MM.1S (cell line): ENCODE measurements around the gene TMEM123.

ENCODE experiments used
- DNase-seq: peaks from one replicate; pipeline ENCODE4 v3.0.0-alpha.2; 2015
- H2AFZ ChIP-seq: fragments of 300-600 bp; sonication (generic); 2 replicates; pipeline ENCODE4 v1.6.0; 2016; ENCODE audit warnings: antibody characterized with exemption, low read length
- H3F3A ChIP-seq: fragments of 300-600 bp; sonication (generic); 2 replicates; pipeline ENCODE4 v1.6.1; 2016; ENCODE audit warnings: mild to moderate bottlenecking, antibody characterized with exemption, low read length, moderate library complexity, mixed read lengths; ENCODE audit not compliant: insufficient read depth
- H3K27ac ChIP-seq: fragments of 300-600 bp; sonication (generic); 2 replicates; pipeline ENCODE4 v1.5.1; 2016; ENCODE audit warnings: mild to moderate bottlenecking, low read length
- H3K27me3 ChIP-seq: fragments of 300-600 bp; sonication (generic); replicated peaks from 2 replicates; pipeline ENCODE4 v1.6.0; 2016; ENCODE audit warnings: low read length; ENCODE audit not compliant: insufficient read depth
- H3K36me3 ChIP-seq: fragments of 300-600 bp; sonication (generic); replicated peaks from 2 replicates; pipeline ENCODE4 v1.6.1; 2016; ENCODE audit warnings: mild to moderate bottlenecking, low read length, mixed read lengths; ENCODE audit not compliant: insufficient read depth
- H3K4me1 ChIP-seq: fragments of 300-600 bp; sonication (generic); 2 replicates; pipeline ENCODE4 v1.6.1; 2016; ENCODE audit warnings: low read length, mixed read lengths
- H3K4me2 ChIP-seq: fragments of 300-600 bp; sonication (generic); 2 replicates; pipeline ENCODE4 v1.6.0; 2016; ENCODE audit warnings: low read depth, low read length
- H3K4me3 ChIP-seq: fragments of 300-600 bp; sonication (generic); 2 replicates; pipeline ENCODE4 v1.5.1; 2016; ENCODE audit warnings: low read length, mixed read lengths
- H3K79me2 ChIP-seq: fragments of 300-600 bp; sonication (generic); 2 replicates; pipeline ENCODE4 v1.6.1; 2016; ENCODE audit warnings: mixed run types, low read length, mixed read lengths
- H3K9ac ChIP-seq: fragments of 300-600 bp; sonication (generic); 2 replicates; pipeline ENCODE4 v1.6.1; 2016; ENCODE audit warnings: low read length, mixed read lengths
- H3K9me2 ChIP-seq: fragments of 300-600 bp; sonication (generic); replicated peaks from 2 replicates; pipeline ENCODE4 v1.6.1; 2016; ENCODE audit warnings: mild to moderate bottlenecking, low read length, mixed read lengths; ENCODE audit not compliant: insufficient read depth
- H3K9me3 ChIP-seq: fragments of 300-600 bp; sonication (generic); replicated peaks from 2 replicates; pipeline ENCODE4 v1.6.1; 2016; ENCODE audit warnings: mild to moderate bottlenecking, low read length, mixed read lengths; ENCODE audit not compliant: insufficient read depth
- H4K20me1 ChIP-seq: fragments of 300-600 bp; sonication (generic); 2 replicates; pipeline ENCODE4 v1.6.1; 2016; ENCODE audit warnings: mild to moderate bottlenecking, low read length, moderate library complexity, mixed read lengths; ENCODE audit not compliant: insufficient read depth
- CTCF ChIP-seq: fragments of 300-600 bp; sonication (generic); IDR thresholded peaks from 2 replicates; pipeline ENCODE4 v1.5.1; 2016; ENCODE audit warnings: antibody characterized with exemption, low read length, mixed read lengths
- EZH2 ChIP-seq: fragments of 300-600 bp; sonication (generic); optimal IDR thresholded peaks from 2 replicates; pipeline ENCODE3; 2017; ENCODE audit warnings: low read depth, mild to moderate bottlenecking, antibody characterized with exemption, low read length, mixed read lengths
- EZH2phosphoT487 ChIP-seq: fragments of 300-600 bp; sonication (generic); IDR thresholded peaks from 2 replicates; pipeline ENCODE4 v1.6.1; 2018; ENCODE audit warnings: antibody characterized with exemption, low read length

TMEM123 gene

DNA sequence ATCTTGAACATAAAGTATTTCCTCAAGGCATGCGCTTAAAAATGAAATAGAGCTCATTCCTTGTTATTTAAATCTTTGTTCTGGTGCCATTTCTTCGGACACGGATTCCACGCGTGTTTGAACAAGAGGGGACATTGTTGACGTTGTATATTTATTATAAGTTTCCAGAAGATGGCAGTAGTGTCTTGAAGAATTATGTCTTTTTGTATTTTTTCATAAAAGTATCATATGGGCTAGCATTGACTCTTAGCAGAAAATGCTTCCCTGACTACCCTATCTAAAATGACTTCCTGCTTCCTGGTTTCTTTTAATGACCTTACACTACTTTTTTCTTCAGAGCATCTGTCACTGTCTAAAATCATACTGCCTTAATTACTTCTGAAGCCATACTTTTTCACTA lies 85.2 kb downstream of the TMEM123 start:
- Histone ChIP-seq H3K36me3 (peaks cover 4% of the 10 kb centered on the region; the same call in 1 of the 2 replicates), H3K9me3 (no peaks in the 10 kb centered on the region), H3K27me3 (no peaks in the 10 kb centered on the region), H3K4me1 (peaks cover 5% of the 10 kb centered on the region; the same call in 1 of the 2 replicates), H3K27ac (no peak overlapping the region), H3K79me2 (no peaks in the 10 kb centered on the region), H3K9ac (no peak overlapping the region), H4K20me1 (no peaks in the 10 kb centered on the region), H3K4me3 (no peak overlapping the region), H3F3A (0 out of 2 replicates have a peak, but pooled peaks cover 3% of the 10 kb centered on the region), H2AFZ (no peak overlapping the region), H3K4me2 (no peak overlapping the region), H3K9me2 (no peaks in the 10 kb centered on the region)
- no peak for DNase-seq
- TF ChIP-seq EZH2 (no peak), EZH2phosphoT487 (no peak), CTCF (no peak; the same call in 1 of the 2 replicates)

DNA sequence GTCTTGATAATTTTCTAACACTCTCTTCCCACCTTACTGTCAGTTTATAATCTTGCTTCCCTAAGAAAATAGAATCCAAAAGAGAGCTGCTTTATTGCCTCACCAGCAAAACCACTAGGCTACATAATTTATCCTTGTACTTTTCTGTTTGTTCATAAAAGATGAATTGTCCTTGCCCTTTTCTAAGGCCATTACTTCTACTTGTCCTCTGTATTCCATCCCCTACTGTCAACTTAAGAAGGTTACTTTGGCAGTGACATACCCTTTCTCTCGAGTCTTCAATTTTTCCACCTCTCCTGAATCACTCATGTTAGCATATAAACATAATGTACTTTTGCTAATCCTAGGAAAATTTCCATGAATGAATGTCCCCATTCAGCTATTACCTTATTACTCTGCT lies 87.6 kb downstream of the TMEM123 start:
- H3K9me2 ChIP-seq: no peaks in the 10 kb centered on the region
- H3F3A ChIP-seq: 0 out of 2 replicates have a peak, but pooled peaks cover 3% of the 10 kb centered on the region
- peaks cover 4% of the 10 kb centered on the region; the same call in 1 of the 2 replicates for H3K36me3 ChIP-seq
- no peaks in the 10 kb centered on the region for H3K9me3 ChIP-seq
- no peak overlapping the region for H3K9ac ChIP-seq
- peaks cover 5% of the 10 kb centered on the region; the same call in 1 of the 2 replicates for H3K4me1 ChIP-seq
- TF ChIP-seq EZH2 (no peak), EZH2phosphoT487 (no peak), CTCF (no peak)
- no peak overlapping the region for H2AFZ ChIP-seq
- DNase-seq: no peak
- no peak overlapping the region for H3K4me3 ChIP-seq
- no peak overlapping the region for H3K4me2 ChIP-seq
- no peak overlapping the region for H3K27ac ChIP-seq
- H4K20me1 ChIP-seq: no peaks in the 10 kb centered on the region
- H3K27me3 ChIP-seq: no peaks in the 10 kb centered on the region
- H3K79me2 ChIP-seq: 0 out of 2 replicates have a peak, but pooled peaks cover 5% of the 10 kb centered on the region

DNA sequence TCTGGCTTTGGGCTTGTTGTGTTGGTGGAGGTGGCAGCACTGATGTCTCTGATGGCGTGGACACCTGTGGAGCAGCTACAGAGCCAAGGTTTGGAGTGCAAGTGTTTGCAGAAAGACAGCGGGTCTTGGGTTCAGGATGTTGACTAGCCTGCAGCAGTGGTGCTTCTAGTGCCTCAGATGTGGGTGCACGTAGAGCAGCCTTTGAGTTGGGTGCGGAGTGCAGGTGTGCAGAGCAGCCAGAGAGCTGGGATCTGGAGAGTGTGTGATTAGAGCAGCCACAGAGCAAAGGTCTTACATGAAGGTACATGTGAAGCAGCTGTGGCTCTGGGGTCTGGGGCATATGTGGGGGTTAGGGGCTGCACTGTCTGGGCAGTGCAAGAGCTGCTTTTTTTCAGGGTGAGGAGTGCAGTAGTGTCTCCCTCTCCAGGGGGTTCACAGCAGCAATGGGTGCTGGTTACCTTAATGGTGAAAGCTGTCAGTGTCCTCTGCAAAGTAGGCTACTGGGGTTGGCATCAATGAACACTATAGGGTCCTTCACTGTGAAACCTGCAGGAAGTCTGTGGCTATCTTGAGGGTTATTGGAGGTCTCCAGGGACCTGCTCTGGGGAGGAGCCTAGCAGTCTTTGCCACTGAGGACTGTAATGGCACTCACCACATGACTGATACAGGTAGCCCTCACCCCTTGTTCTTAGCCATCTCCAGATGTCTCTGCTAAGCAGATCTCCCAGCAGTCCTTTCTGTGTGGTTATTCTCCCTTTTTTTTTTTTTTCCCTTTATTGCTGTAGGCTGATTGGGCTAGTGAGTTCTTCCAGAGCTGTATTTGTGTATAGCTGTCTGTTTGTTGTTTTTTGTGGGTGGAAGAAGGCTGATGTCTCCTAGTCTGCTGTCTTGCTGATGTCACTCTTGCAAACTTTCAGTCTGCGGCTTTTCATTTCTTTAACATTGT lies 91.2 kb downstream of the TMEM123 start:
- no peaks in the 10 kb centered on the region for H3K4me1 ChIP-seq
- no peak for TF ChIP-seq EZH2
- no peak for TF ChIP-seq CTCF
- TF ChIP-seq EZH2phosphoT487: no peak
- H3K36me3 ChIP-seq: peaks cover 9% of the 10 kb centered on the region; the same call in 1 of the 2 replicates

More for the DNA sequence above, 91.2 kb downstream of the TMEM123 start:
- no peak overlapping the region for H3K4me2 ChIP-seq
- H3K9ac ChIP-seq: no peak overlapping the region
- H3K9me3 ChIP-seq: no peaks in the 10 kb centered on the region
- H3K27me3 ChIP-seq: no peaks in the 10 kb centered on the region
- no peaks in the 10 kb centered on the region for H3F3A ChIP-seq
- H4K20me1 ChIP-seq: no peaks in the 10 kb centered on the region
- H3K79me2 ChIP-seq: 0 out of 2 replicates have a peak, but pooled peaks cover 14% of the 10 kb centered on the region
- no peak for DNase-seq
- H3K27ac ChIP-seq: no peak overlapping the region
- H3K9me2 ChIP-seq: no peaks in the 10 kb centered on the region
- no peak overlapping the region for H2AFZ ChIP-seq
- H3K4me3 ChIP-seq: no peak overlapping the region
